ENCODE measurements around the gene PAPOLB. TPM values are rescaled to one million over a fixed set of nuclear protein-coding genes. Genes with fewer than 3 reads are reported as not detected.

PAPOLB gene
- total RNA-seq, 1 experiment from 2014 or later = 0.31 TPM

Other genes with a start within 250 kb of the PAPOLB start
- 17.1 to 21.9 TPM (median 17.2 TPM) in 3 replicates for gene FOXK1, start 179.7 kb downstream of the PAPOLB start, total RNA-seq (2021)
- 25.6 to 29.4 TPM (median 27.9 TPM) in 3 replicates for gene AP5Z1, start 86.4 kb downstream of the PAPOLB start, total RNA-seq (2021)
- gene RADIL, start 21.7 kb upstream of the PAPOLB start, total RNA-seq (2021) = 8.6 to 12.1 TPM (median 11.1 TPM) in 3 replicates
- gene MMD2, start 97.2 kb upstream of the PAPOLB start, total RNA-seq (2021) = 0.09 TPM in 1 of 3 replicates, not detected in the others
- gene RBAK, start 183.8 kb upstream of the PAPOLB start, total RNA-seq (2021) = 13.5 to 14.5 TPM (median 14.2 TPM) in 3 replicates